ENCODE results near the gene DHX36. TPM values are rescaled to one million over a fixed set of nuclear protein-coding genes. Genes with fewer than 3 reads are reported as not detected.

Gene DHX36
- total RNA-seq, 4 donors from 2014 or later: 28.5 to 113 (median 50.0) TPM

DNA sequence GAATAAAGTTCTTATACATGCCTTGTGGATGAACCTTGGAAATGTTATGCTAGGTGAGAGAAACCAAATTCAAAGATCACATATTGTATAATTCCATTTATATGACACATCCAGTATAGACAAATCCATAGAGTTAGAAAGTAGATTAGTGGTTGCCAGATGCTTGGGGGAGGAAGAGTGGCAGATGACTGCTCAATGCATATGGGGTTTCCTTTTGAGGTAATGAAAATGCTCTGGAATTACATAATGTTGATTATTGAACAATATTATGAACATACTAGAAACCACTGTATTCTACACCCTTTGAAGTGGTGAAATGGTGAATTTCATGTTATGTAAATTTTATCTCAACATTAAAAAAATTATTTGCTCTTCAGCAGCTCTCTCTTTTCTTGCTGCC is 100.8 kb downstream of the DHX36 start:
- intact Hi-C loops (cut with DNase I; ENCODE audit: low total_unique reads) (no loop called here), in situ Hi-C loops (cut with MboI; ENCODE audit: low pct_ligation_motif_present in 1 of 4, low pct_unique_long_range_greater_than_20kb in 1 of 4, low sequenced_read_pairs in 3 of 4) (no loop called here)
- Histone ChIP-seq H3K4me1 (peaks cover 0 to 17% (median 11%) of the 10 kb centered on the region in 4 donors), H3K9me3 (no peaks in the 10 kb centered on the region), H3K27ac (no peak overlapping the region), H3K4me3 (no peak overlapping the region), H3K36me3 (no peaks in the 10 kb centered on the region), H3K27me3 (no peaks in the 10 kb centered on the region)
- DNase-seq: no peak
- TF ChIP-seq CTCF (IDR thresholded peaks at IDR 0.05) (no peak), EP300 (IDR thresholded peaks at IDR 0.05; ENCODE audit: low read depth) (no peak), POLR2AphosphoS5 (IDR thresholded peaks at IDR 0.05) (no peak), POLR2A (IDR thresholded peaks at IDR 0.05) (no peak)

Small RNAs within 50 kb of the gene (small RNA-seq; reads per million reads assigned to genes)
- 0 reads per million in 4 donors for gene RF01210

Other genes with a start within 250 kb of the DHX36 start
- 10 to 100 TPM in 3 of 4 donors, 1 to 10 TPM in 1; 8.6 to 15.0 (median 13.2) TPM for gene ARHGEF26, start 203.1 kb downstream of the DHX36 start, total RNA-seq
- gene GPR149, start 105.7 kb upstream of the DHX36 start, total RNA-seq: not detected